ENCODE results near the gene MICB.
A peak's percentile ranks its signal among the peaks of the same experiment; 100 is the strongest.
"Not testable (repeated sequence)": the region's sequence is repeated elsewhere in the genome, so short reads cannot be mapped to it uniquely, and the experiment has no call there.

MICB gene

DNA sequence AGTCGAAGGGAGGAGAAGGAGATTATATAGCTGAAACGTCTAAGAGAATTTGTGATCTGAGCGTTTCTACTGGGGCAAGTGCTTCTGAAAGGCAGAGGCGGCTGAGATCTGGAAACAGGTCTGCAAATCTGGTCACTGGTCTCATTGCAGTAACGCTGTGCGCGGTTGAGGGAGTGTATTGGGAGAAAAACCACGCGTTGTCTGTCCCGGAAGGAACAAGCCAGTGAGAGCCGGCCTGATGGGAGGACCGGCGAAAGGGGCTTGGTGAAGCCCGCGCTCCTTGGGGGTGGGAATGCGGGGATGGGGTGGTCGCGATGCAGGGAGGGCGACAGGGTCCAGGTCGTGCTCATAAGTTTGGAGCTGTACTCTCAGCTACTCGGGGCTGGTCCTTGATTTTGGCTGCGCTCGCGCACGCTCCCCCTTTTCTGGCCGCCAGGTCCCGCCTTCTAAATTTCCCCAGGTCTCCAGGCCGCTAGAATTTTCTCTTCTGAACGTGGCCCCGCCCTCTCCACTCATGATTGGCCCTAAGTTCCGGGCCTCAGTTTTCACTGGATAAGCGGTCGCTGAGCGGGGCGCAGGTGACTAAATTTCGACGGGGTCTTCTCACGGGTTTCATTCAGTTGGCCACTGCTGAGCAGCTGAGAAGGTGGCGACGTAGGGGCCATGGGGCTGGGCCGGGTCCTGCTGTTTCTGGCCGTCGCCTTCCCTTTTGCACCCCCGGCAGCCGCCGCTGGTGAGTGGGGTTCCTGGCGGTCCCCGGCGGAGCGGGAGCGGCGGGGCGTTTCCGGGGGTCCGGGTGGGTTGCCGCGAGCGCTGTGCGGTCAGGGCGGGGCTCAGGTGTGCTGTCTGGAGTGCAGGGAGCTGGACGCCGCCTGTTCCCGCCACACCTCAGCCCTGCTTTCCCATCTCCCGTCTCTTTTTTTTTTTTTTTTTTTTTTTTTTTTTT lies at the start of gene MICB:
MICB (plus strand) TSS at position 615 of the 946 bp plus-strand sequence; CDS start at position 664, 49 bp downstream.
- DNase-seq: peak; percentile 91

DNA sequence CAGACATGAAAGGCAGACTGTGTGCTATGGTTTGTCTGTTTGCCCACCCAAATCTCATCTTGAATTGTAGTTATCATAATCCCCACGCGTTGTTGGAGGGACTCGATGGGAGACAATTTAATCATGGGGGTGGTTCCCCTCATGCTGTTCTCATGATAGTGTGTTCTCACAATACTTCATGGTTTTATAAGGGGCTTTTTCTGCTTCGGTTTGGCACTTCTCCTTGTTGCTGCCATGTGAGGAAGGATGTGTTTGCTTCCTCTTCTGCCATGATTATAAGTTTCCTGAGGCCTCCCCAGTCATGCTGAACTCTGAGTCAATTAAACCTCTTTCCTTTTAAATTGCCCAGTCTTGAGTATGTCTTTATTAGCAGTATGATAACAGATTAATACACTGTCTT lies 47.2 kb upstream of the MICB start:
- no peak for DNase-seq

DNA sequence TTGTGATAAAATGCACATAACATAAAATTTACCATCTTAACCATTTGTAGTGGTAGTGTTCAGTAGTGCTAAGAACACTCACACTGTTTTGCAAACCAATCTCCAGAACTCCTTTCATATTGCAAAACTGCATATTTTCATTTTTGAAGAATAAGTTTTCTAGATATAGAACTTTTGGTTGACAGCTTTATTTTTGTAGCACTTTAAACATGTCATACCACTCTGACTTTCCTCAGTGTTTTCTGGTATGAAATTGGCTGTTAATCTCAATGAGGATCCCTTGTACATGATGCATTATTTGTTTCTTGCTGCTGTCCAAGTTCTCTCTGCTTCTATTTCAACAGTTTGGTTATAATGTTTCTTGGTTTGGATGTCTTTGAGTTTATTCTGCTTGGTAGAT lies 45.1 kb upstream of the MICB start:
- no peak for DNase-seq

DNA sequence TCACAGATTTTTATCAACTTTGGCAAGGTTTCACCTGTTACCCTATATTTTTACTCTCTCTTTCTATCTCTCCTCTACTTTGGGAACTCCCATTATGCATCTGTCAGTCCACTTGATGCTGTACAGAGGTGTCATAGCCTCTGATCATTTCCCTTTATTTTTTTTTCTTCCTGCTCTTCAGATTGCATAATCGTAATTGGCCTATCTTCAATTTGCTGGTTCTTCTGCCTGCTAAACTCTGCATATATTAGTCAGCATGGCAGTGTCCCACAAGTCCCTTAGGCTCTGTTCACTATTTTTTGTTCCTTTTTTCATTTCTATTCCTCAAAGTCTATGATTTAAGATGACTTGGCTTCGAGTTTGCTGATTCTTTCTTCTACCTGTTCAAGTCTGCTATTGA lies 44.7 kb upstream of the MICB start:
- no peak for DNase-seq

DNA sequence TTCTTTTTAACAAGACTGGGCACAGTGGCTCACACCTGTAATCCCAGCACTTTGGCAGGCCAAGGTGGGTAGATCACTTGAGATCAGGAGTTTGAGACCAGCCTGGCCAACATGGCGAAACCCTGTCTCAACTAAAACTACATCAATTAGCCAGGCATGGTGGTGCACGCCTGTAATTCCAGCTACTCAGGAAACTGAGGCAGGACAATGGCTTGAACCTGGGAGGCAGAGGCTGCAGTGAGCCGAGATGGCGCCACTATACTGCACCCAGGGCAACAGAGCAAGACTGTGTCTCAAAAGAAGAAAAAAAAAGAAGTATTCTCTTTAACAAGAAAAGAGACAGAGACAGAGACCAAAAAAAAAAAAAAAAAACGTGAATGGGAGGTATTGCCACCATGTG lies 38.1 kb upstream of the MICB start:
- DNase-seq: not testable (repeated sequence)

DNA sequence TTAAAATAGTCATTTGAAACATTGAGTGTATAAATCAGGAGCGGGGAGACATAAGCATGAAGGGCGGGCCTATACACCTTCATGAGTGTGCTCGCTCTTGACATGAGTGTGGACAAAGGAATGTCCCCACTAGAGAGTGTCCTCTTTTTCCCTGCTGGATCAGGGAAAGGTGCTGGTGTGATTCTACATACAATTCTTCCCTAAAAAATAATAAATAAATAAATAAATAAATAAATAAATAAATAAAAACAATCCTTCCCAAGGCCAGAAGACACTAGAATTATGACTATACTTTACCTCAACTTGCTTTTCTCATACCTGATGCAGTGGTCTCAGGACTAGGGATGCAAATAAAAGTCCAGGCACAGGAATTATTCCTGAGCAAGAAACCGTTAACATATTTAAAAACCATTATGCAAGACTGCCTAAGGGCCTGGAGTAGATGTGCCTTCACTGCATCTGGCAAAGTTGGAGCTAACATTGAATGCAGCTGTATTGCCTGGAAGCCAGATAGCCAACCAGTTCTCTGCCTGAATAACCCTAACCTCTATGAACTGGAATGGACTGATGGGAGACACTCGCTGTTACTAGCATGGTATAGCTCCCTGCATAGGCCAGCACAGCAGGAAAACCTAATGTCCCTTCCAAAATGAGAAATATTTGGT lies 37.5 kb upstream of the MICB start:
- DNase-seq: no peak

DNA sequence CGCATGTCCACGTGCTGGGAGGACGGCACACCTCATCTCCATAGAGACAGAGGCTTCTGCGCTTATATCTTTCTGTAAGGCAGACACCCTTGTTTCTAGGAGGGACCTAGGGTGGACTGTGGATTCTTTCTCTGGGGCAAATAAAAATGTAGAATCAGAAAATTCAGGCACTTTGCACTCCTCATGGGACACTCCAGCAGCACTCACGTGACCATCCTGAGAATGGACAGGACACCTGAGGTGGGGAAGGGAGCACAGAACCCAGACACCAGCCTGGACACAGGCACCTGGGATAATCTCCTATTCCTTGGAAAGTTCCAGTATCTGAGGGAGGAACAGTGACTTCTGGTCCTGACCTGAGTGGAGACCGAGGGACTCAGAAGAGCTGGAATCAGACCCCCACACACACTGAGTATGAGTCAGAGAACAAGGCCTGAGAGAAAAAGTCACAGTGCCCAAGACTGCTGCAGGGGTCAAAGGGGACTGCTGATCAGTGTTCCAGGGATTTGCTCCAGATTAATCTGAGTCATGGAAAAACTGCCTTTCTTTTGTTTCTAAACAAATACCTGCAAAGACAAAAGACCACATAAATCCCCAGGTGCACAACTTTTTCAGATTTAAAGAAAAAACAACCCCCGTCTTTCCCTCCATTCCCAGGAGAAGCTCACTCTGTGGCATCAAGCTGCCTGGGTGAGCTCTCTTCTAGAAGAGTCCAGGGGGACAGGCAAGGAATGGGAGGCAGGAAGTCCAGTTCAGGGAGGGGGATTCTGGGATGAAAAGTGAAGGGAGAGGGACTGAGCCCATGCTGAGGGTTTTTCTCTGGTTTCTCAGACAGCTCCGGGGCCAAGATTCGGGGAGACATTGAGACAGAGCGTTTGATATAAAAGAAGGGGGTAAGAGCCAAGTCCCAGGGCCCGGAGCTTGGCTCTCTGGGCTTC lies 35.6 kb upstream of the MICB start:
- DNase-seq: no peak

DNA sequence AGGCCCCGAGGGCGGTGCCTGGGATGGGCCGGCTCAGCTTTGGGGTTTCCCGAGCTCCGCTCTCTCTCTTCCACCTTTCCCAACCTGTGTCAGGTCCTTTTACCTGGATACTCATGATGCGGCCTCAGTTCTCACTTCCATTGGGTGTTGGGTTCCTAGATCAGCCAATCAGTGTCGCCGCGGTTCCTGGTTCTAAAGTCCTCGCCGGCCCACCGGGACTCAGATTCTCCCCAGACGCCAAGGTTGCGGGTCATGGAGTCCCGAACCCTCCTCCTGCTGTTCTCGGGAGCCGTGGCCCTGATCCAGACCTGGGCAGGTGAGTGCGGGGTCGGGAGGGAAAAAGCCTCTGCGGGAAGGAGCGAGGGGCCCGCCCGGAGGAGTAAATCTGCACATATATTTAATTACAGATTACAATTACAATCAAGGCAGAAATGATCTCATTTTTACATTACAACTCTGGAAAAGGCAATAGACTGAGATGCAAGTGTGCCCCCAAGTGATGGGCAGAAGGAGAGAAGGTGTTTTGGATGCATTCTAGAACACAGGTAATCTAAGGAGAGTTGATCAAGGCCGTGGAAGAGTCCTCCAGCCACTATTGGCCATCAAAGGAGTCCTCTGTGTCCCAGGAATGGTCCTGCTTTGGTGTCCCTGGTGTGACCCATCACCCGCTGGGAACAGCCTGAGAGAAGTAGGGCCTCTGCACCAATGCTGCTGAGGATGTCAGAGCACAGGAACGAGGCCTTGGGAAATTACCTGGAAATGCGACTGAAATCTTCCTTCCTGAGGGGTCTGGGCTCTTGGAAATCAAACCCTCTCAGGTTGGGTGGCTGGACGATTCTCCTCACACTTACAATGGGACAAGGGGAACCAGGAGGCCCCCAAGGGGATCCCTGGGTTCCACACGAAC lies 34.7 kb upstream of the MICB start:
- DNase-seq: peak; percentile 94

DNA sequence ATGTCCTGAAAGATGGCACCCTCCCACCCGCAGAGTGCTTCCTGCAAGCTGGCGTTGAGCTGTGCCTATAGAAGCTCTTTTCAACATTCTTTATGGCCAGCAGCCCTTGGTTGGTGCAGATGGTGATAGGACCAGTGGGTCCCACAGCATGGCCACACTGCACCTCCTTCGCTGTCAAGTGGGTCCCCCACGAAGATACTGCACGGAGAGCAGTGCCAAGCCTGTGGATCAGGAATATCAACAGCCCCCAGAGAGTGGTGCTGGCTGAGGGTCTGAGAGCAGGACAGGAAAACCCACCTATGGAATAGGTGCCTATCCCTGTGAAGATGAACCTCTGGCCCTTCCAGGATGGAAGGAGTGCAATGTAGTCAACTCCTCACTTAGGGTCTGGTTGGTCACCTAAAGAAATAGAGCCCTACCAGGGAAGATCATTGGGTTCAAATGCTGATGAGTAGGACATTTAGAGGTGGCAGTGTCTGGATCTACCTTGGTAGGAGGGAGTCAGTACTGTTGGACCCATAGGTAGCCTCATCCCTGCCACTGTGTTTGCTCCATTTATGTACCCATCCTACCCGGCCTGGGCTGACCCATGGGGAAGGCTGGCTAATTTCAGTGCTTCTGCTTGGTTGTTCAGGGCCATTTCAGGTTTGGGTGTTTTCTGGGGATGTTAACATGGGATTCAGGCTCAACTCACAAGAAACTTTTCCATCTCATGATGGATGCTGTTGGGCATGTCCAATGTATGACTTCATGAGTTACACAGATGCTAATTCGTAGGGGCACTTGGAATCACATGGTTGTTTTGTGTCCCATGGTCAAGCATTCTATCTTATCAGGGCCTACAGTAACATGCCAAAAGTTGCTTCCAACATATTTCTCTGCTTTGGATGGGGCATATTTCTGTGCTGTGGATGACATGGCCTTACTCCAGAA lies 33.4 kb upstream of the MICB start:
- no peak for DNase-seq

DNA sequence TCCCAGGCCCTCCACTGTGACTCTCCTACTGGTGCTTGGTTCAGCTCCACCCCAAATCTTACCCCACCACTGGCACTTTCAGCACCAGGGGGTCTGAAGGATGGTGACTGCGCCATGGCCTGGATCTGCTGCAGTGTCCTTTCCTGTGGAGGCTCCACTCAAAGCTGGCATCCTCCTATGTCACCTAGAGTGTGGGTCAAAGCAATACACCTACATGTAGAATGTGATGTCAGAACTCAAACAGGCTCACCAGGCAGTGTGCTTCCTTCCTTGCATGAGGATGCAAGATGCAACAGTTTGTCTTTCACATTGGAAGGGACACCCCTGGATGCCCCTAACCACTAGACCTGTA lies 32.8 kb upstream of the MICB start:
- DNase-seq: no peak

DNA sequence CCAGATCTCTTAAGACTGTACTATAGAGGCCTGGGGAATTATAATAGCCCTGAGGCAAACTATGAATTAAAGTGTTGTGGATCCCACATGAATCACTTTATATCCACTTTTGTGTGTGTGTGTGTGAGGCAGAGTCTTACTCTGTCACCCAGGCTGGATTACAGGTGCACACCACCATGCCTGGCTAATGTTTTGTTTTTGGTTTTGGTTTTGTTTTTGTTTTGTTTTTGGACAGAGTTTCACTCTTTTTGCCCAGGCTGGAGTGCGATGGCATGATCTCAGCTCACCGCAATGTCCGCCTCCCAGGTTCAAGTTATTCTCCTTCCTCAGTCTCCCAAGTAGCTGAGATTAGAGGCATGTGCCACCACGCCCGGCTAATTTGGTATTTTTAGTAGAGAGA lies 32.2 kb upstream of the MICB start:
- DNase-seq: no peak

DNA sequence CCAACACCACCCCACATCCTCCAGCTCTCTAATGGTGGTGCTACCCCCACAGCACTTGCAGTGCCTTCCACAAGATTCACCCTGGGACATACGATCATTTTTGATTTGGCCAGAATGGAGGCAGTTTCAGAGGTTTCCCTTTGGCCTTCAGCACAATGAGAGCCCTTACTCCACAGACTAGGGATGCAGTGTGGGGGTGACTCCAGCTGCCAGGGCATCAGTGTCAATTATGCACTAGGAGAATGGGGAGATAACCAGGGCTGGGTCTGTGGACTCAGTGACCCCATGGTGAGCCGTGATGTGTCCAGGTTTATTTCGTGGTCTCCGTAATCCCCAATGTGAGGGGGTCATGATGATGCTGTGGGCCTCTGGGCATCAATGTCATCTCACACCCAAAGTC lies 31.5 kb upstream of the MICB start:
- no peak for DNase-seq

DNA sequence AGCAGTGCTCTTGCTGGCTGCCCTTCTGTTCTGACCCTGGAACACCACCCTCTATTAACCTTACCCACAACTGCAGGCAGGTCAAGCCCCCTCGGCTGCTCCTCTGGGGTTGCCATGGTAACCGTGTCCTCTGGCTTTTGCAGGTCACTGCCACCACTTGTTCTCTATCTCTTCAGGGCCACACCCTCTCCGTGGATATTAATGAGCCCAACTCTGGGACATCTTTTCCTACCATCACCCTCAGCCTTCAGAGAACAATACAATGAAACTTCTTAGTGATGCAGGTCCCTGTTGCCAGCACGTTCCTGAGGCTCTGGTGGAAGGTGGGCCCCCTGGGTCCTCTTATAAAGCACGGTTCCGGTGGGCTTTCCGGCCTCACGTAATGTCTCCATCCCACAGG lies 30.8 kb upstream of the MICB start:
- DNase-seq: no peak

DNA sequence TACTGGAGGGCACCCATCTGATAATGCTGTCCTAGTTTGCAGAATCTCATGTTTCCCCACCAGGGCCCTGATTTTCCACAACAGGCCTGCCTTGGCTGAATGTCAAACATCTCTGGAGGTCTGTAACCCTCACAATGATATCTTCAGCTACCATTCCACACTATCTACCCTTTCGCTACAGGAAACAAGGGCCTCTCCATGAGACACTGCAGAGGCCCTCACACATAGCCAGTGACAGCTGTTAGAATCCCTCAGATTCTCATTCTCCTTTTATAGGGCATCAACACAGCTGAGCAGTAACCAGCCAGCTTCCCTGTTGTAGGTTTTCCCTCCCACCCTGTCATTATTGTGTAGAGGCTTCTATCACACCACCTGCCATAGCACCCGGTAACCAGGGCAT lies 29.6 kb upstream of the MICB start:
- DNase-seq: no peak

DNA sequence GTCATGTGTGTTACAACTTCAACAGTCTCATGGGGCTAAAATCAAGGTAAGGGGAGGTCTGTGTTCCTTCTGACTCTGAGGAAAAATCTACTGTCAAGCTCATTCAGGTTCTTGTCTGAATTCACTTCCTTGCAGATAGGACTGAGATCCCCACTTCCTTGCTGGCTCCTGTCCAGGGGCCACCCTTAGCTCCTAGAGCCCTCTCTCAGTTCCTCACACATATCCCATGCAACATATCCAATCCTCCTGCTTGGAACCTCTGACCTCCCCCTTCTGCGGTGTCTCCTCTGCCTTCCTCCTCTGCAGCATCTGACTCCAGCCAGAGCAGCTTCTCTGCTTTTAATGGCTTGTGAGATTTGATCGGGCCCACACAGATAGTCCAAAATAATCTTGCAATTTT lies 27.1 kb upstream of the MICB start:
- DNase-seq: no peak

DNA sequence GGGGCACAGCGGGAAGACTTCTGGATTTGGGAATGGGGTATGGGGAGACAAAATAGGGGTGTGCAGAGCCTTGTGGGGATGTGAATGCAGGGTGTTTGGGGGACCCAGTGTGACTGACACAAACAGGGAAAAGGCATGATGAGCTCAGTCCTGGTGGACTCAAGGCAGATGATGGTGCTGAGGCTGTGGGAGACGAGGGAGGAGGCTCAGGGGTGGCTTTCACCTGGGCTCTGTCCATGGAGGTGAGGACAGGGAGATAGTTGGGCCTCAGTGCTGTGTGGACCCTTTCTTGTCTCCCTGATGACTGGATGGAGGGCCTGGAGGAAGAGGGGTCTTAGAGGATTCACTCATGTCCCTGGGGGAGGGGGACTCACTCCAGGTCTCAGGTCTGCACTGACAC lies 26.2 kb upstream of the MICB start:
- DNase-seq: no peak

DNA sequence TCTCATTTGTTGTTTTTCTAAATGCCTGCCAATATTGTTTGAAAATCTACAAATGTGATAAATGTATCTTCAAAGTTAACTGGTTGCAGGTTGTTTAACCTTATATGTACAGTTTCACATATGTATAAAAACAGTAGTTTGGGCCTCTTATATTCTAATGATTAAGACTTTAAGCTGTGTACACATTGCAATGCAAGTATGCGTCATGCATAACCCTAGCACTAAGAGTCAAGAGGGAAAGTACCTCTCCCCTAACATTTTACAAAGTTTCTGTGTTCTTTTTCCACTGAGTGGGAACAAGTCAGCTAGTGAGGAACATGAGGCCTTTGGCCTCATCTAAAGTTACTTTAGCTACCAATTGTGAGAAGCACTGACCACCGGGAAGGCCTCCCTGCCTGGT lies 25.7 kb upstream of the MICB start:
- no peak for DNase-seq

DNA sequence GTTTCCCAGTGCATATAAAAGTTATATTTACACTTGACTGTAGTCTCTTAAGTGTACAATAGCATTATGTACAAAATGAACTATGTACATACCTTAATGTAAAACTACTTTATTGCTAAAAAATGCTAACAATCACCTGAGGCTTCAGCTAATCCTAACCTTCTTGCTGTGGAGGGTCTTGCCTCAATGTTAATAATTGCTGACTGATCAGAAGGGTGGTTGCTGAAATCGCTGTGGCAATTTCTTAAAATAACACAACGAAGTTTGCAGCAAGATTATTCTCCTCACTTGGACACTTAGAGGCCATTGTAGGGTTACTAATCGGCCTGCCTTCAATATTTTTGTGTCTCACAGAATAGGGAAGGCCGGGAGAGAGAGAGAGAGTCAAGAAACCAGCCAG lies 24.7 kb upstream of the MICB start:
- DNase-seq: no peak

DNA sequence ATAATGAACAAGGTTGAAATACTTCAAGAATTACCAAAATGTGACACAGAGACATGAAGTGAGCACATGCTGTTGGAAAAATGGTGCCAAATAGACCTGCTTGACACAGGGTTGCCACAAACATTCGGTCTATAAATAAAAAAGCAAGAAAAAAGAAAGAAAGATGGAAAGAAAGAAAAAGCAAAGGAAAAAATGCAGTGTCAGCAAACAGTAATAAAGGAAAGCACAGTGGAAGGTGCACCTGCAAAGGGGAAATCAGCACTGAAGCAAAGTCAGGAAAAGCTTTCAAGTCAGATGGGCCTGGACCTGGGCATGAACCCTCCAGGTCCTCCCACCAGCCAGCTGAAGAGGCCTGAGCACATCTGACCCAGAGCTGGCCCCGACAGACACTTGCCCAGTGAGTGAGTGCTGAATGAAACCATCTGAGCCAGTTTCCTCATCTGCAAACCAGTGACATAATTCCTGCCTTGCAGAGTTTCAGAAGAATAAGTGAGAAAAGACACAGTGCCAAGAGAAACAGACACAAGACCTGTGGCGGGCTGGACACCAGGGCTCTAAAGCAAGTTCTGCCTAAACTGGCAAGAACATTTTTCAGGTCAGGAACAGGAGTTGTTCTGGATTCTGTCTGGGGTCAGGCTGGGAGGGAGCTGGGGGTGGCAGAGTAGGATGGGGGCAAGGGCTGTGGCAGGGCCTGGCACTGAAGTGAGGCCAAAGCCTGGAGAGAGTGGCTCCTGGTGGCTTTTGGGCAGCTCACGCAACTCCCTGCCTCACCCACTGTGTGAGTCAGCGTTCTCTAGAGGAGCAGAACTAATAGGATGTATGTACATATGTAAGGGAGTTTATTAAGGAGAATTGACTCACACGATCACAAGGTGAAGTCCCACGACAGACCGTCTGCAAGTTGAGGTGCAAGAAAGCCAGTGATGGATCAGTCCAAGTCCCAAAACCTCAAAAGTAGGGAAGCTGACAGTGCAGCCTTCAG lies 23.9 kb upstream of the MICB start:
- DNase-seq: no peak

DNA sequence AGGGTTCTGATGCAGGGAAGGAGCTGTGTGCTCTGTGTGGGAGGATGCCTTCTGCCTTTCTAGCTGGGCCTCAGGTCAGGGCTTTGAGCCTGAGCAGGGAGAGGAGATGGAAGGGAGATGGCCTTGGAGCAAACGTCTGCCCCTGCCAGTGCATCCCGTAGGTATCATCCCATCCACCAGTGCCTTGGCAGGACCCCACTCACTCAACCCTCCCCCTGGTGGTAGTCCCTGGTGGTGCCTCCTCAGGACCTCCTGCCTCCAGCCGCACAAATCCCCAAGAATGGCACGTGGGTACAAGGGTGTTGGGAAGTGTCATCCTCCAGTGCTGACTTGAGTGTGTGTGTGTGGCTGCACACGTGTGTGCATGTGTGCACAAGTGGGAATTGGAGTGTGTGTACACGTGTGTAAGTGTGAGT lies 23.1 kb upstream of the MICB start:
- no peak for DNase-seq
